Right lobe of liver (tissue), 6 donors: ENCODE results near the gene KCNA3. TPM values are rescaled to one million over a fixed set of nuclear protein-coding genes. Genes with fewer than 3 reads are reported as not detected.

Source experiments
- ATAC-seq, 4 donors: fragments of 200-7000 bp; cut with Tn5 transposase; one replicate each; pipeline ENCODE4 v1.9.1; 2020; ENCODE audit warnings: mild to moderate bottlenecking in 4 of 4, moderate library complexity in 4 of 4
- DNase-seq, 3 donors: peaks; one replicate each; pipeline ENCODE4 v3.0.0-alpha.2; 2020
- H3K27ac ChIP-seq, 3 donors: fragments of 200-600 bp; one replicate each; pipeline ENCODE4 v1.8.0; 2022
- H3K27me3 ChIP-seq, 2 donors: fragments of 200-600 bp; one replicate each; pipeline ENCODE4 v1.8.0; 2022
- H3K36me3 ChIP-seq, 4 donors: fragments of 200-600 bp; sonication (generic) in 1 of 4; one replicate each; pipeline versions ENCODE4 v1.5.1 to v1.8.0; 2017 to 2022; ENCODE audit warnings: control low read depth in 1 of 4
- H3K4me1 ChIP-seq, 4 donors: fragments of 200-600 bp; sonication (generic) in 1 of 4; one replicate each; pipeline versions ENCODE4 v1.5.1 to v1.8.0; 2017 to 2022; ENCODE audit warnings: control low read depth in 1 of 4
- H3K4me3 ChIP-seq, 3 donors: fragments of 200-600 bp; one replicate each; pipeline ENCODE4 v1.8.0; 2022
- H3K9me3 ChIP-seq, 4 donors: fragments of 200-600 bp; sonication (generic) in 1 of 4; one replicate each; pipeline versions ENCODE4 v1.5.1 to v1.8.0; 2017 to 2022; ENCODE audit warnings: control low read depth in 1 of 4
- POLR2A ChIP-seq: fragments of 450-650 bp; IDR thresholded peaks from one replicate; pipeline ENCODE4 v1.6.1; 2017; ENCODE audit warnings: antibody characterized with exemption, mild to moderate bottlenecking
- WGBS: methylation state at CpG from one replicate; pipeline ENCODE4 v1.1.6; 2018; ENCODE audit warnings: low coverage, low lambda C conversion rate; ENCODE audit not compliant: insufficient coverage; ENCODE audit errors: missing lambda C conversion rate; 5-methylcytosine and 5-hydroxymethylcytosine counted together
- intact Hi-C, 2 donors: fragments of 100-400 bp; cut with DNase I; formaldehyde crosslinking; loops; one replicate each; pipeline versions ENCODE4 v1.11.2 to v1.14.1; 2022
- total RNA-seq, 6 experiments: library from RNA; depleted of rRNA in 2 of 6; stranded (reverse); fragments of >200 nt in 2 of 6; fragmentation: NEBNext Ultra II Directional in 3 of 6; extraction: Animal tissue kit (Norgen Biotek cat#: 25700) in 3 of 6; gene quantifications; one replicate each; pipeline versions ENCODE4 v1.1.0 to v1.2.4, GENCODE V29; 2016 to 2023
- TF ChIP-seq, protein P1 (sequence below), 4 donors: fragments of 200-600 bp in 3 of 4; fragments of 450-650 bp in 1 of 4; IDR thresholded peaks; one replicate each; pipeline versions ENCODE4 v1.5.1 to v1.8.0; 2016 to 2022; ENCODE audit warnings: antibody characterized with exemption in 4 of 4, mild to moderate bottlenecking in 2 of 4
- donor health status: DM: no; HTN: yes; CAD: no.
- donor health status: DM: no; HTN: no; CAD: no.
- donor health status: DM: no; HTN: no; CAD: no.
- donor health status: DM: no; HTN: yes; CAD: no.
- donor health status: DM: no; HTN: yes; CAD: no.

KCNA3 gene
- total RNA-seq, 6 experiments from 2014 or later, result 0.09 to 1.2 (median 0.45) TPM

DNA sequence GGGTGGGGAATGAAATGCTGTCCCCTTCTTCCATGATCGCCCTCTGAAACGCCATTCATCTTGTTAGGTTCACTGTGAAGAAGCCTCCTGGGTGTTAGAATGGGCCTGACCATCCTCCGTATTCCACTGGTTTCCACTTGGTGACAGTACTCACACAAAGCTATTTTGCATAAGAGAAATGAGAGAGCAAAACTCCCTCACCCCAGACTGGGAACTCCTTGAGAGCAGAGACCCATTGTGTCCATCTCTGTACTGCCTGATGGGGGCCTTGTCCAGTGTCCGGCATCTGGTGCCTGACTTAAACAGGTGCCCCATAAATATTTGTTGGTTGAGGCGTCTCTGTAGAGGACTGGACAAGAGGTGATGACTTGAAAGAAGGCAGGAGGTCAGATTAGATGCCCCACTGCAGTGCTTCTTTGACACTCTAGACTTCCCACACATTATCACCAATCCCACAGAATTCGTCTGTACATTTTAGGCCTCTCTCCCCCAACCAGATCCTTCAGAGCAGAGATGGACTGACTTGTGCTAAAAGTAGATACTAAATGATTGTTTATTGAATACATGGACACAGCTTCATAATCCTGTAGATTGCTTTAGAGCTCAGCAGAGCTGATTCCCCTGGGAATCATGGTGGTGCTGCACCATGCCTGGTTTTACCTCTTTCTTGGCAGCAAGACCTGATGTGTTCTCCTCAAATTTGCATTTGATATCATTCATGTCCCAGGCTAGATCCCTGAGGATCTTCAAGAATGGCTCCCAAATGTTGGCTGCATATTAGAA lies 46.2 kb downstream of the KCNA3 start:
- H3K36me3 ChIP-seq, result no peaks in the 10 kb centered on the region
- intact Hi-C loops, result no loop called here
- DNase-seq, result no peak
- 53% methylated on average over 5 of the region's 6 CpGs for WGBS
- no peak for TF ChIP-seq POLR2A
- TF ChIP-seq, protein P1, sequence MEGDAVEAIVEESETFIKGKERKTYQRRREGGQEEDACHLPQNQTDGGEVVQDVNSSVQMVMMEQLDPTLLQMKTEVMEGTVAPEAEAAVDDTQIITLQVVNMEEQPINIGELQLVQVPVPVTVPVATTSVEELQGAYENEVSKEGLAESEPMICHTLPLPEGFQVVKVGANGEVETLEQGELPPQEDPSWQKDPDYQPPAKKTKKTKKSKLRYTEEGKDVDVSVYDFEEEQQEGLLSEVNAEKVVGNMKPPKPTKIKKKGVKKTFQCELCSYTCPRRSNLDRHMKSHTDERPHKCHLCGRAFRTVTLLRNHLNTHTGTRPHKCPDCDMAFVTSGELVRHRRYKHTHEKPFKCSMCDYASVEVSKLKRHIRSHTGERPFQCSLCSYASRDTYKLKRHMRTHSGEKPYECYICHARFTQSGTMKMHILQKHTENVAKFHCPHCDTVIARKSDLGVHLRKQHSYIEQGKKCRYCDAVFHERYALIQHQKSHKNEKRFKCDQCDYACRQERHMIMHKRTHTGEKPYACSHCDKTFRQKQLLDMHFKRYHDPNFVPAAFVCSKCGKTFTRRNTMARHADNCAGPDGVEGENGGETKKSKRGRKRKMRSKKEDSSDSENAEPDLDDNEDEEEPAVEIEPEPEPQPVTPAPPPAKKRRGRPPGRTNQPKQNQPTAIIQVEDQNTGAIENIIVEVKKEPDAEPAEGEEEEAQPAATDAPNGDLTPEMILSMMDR (IDR thresholded peaks at IDR 0.05), result no peak
- ATAC-seq, result no peak
- no peak overlapping the region for H3K4me3 ChIP-seq
- H3K4me1 ChIP-seq, result no peaks in the 10 kb centered on the region
- no peaks in the 10 kb centered on the region for H3K27me3 ChIP-seq
- no peaks in the 10 kb centered on the region for H3K9me3 ChIP-seq
- H3K27ac ChIP-seq, result no peak overlapping the region

DNA sequence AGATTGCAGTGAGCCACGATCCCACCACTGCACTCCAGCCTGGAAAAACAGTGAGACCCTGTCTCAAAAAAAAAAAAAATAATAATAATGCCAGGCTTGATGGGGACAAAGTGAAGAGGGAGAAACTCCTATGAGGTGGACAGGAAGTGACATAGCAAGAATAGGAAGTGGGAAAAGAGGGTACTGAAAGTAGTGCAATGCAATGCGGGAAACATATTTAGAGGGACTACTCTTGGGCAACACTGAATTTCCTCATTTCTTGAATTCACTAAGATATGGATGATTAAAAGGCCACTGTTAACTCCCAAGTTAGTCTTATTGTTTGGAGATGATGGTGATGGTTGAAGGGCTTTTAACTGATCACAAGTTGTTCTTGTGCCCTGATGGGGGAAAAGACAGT lies 47.0 kb downstream of the KCNA3 start:
- ATAC-seq, result peak in 2 of 4 donors; percentile 27 to 30
- 68% methylated on average over 2 of the region's 2 CpGs for WGBS
- Histone ChIP-seq H3K27me3 (no peaks in the 10 kb centered on the region), H3K36me3 (no peaks in the 10 kb centered on the region), H3K4me1 (no peaks in the 10 kb centered on the region), H3K27ac (no peak overlapping the region), H3K9me3 (no peaks in the 10 kb centered on the region), H3K4me3 (no peak overlapping the region)
- TF ChIP-seq, protein P1 (IDR thresholded peaks at IDR 0.05), result no peak
- no peak for TF ChIP-seq POLR2A
- DNase-seq, result no peak
- intact Hi-C loops, result no loop called here

DNA sequence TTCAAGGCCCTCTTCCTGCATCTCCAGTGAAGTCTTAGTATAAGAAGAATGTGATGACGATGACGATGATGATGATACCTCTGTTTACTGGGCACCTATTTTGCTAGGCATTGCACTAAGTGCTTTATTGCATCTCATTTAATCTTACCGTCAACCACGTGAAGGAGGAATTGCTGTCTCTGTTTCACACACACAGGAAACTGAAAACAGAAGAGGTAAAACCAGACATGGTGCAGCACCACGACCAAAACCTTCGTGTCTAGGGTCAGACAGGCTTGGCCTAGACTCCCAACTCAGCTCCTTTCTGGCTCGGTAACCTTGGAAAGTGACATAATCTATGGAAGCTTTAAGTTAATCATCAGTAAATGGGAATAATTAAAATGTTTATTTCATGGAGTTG lies 47.9 kb downstream of the KCNA3 start:
- Histone ChIP-seq H3K27me3 (no peaks in the 10 kb centered on the region), H3K4me3 (no peak overlapping the region), H3K4me1 (no peaks in the 10 kb centered on the region), H3K9me3 (no peaks in the 10 kb centered on the region), H3K36me3 (no peaks in the 10 kb centered on the region), H3K27ac (no peak overlapping the region)
- TF ChIP-seq, protein P1 (IDR thresholded peaks at IDR 0.05), result no peak
- TF ChIP-seq POLR2A, result no peak
- intact Hi-C loops, result no loop called here
- 54% methylated on average over 7 of the region's 7 CpGs for WGBS
- no peak for DNase-seq
- no peak for ATAC-seq

Other genes with a start within 250 kb of the KCNA3 start
- gene PROK1, start 223.8 kb downstream of the KCNA3 start, total RNA-seq, result not detected
- not detected for gene KCNA10, start 155.8 kb downstream of the KCNA3 start, total RNA-seq
- under 1 TPM in 3 of 6 experiments, not detected in 3; 0.04 to 0.10 (median 0.07) TPM for gene KCNA2, start 68.6 kb downstream of the KCNA3 start, total RNA-seq
- gene CD53, start 198.2 kb upstream of the KCNA3 start, total RNA-seq, result 10 to 100 TPM in 4 of 6 experiments, 1 to 10 TPM in 2; 7.8 to 26.6 (median 11.9) TPM